HG03354 (cell line): ENCODE results near the gene GNG4.
A peak's percentile ranks its signal among the peaks of the same experiment; 100 is the strongest.
"Not testable (repeated sequence)": the region's sequence is repeated elsewhere in the genome, so short reads cannot be mapped to it uniquely, and the experiment has no call there.

Source experiments
- ATAC-seq: cut with Tn5 transposase; IDR thresholded peaks from one replicate; pipeline ENCODE4 v1.9.1; 2021; ENCODE audit warnings: mild to moderate bottlenecking; ENCODE audit not compliant: unreplicated experiment, poor library complexity, severe bottlenecking

The GNG4 gene

GRCh38 chr1:235632506-235633401 lies 16.8 kb downstream of the GNG4 start:
- ATAC-seq: peak; percentile 85

- no peak for ATAC-seq
Observed at GRCh38 chr1:235631816-235632215, 17.8 kb downstream of the GNG4 start.

- ATAC-seq: no peak
Observed at GRCh38 chr1:235628316-235629005, 21.1 kb downstream of the GNG4 start.

- no peak for ATAC-seq
Observed at GRCh38 chr1:235625831-235626230, 23.8 kb downstream of the GNG4 start.

- ATAC-seq: no peak
Observed at GRCh38 chr1:235625340-235625739, 24.2 kb downstream of the GNG4 start.

GRCh38 chr1:235624721-235625333 lies 24.8 kb downstream of the GNG4 start:
- ATAC-seq: no peak

GRCh38 chr1:235622936-235623779 lies 26.4 kb downstream of the GNG4 start:
- no peak for ATAC-seq

- ATAC-seq: not testable (repeated sequence)
Observed at GRCh38 chr1:235619149-235619548, 30.4 kb downstream of the GNG4 start.

- ATAC-seq: no peak
Observed at GRCh38 chr1:235617808-235618207, 31.8 kb downstream of the GNG4 start.

GRCh38 chr1:235617140-235617539 lies 32.4 kb downstream of the GNG4 start:
- ATAC-seq: no peak

- no peak for ATAC-seq
Observed at GRCh38 chr1:235614442-235614954, 35.1 kb downstream of the GNG4 start.

- no peak for ATAC-seq
Observed at GRCh38 chr1:235613602-235614001, 36.0 kb downstream of the GNG4 start.

GRCh38 chr1:235612761-235613160 lies 36.8 kb downstream of the GNG4 start:
- no peak for ATAC-seq

GRCh38 chr1:235610157-235610556 lies 39.4 kb downstream of the GNG4 start:
- ATAC-seq: no peak

GRCh38 chr1:235608278-235608677 lies 41.3 kb downstream of the GNG4 start:
- ATAC-seq: no peak

- ATAC-seq: no peak
Observed at GRCh38 chr1:235607284-235607683, 42.3 kb downstream of the GNG4 start.

GRCh38 chr1:235601104-235601503 lies 48.5 kb downstream of the GNG4 start:
- no peak for ATAC-seq

GRCh38 chr1:235599536-235599935 lies 50.0 kb downstream of the GNG4 start:
- ATAC-seq: no peak

GRCh38 chr1:235597867-235598553 lies 51.6 kb downstream of the GNG4 start:
- no peak for ATAC-seq
